Activated T-cell treated with anti-CD3 and anti-CD28 coated beads, Interleukin-2, amount 50 U/mL, for 1 hour (primary cell): ENCODE results near the gene KATNAL1.
"Not testable (repeated sequence)": the region's sequence is repeated elsewhere in the genome, so short reads cannot be mapped to it uniquely, and the experiment has no call there.

Experiments used
- DNase-seq: peaks from one replicate; pipeline ENCODE4 v3.0.0-alpha.2; 2020

KATNAL1 gene

GRCh38 chr13:30290812-30291436 lies 16.4 kb downstream of the KATNAL1 start:
- no peak for DNase-seq

- no peak for DNase-seq
These were observed 17.8 kb downstream of the KATNAL1 start for GRCh38 chr13:30289533-30289932.

- not testable (repeated sequence) for DNase-seq
These were observed 21.3 kb downstream of the KATNAL1 start for GRCh38 chr13:30286059-30286458.

GRCh38 chr13:30276178-30276577 lies 31.2 kb downstream of the KATNAL1 start:
- DNase-seq = no peak

GRCh38 chr13:30274083-30274482 lies 33.3 kb downstream of the KATNAL1 start:
- DNase-seq = no peak

- not testable (repeated sequence) for DNase-seq
These were observed 37.3 kb downstream of the KATNAL1 start for GRCh38 chr13:30270035-30270434.

GRCh38 chr13:30268673-30269072 lies 38.7 kb downstream of the KATNAL1 start:
- DNase-seq = no peak

- DNase-seq = no peak
These were observed 40.6 kb downstream of the KATNAL1 start for GRCh38 chr13:30266756-30267155.

- not testable (repeated sequence) for DNase-seq
These were observed 48.1 kb downstream of the KATNAL1 start for GRCh38 chr13:30259149-30259733.

GRCh38 chr13:30257468-30258099 lies 49.8 kb downstream of the KATNAL1 start:
- DNase-seq = no peak

- DNase-seq = no peak
These were observed 50.5 kb downstream of the KATNAL1 start for GRCh38 chr13:30256713-30257467.

- DNase-seq = no peak
These were observed 51.7 kb downstream of the KATNAL1 start for GRCh38 chr13:30255696-30256095.

- no peak for DNase-seq
These were observed 53.5 kb downstream of the KATNAL1 start for GRCh38 chr13:30253830-30254229.

GRCh38 chr13:30247406-30247805 lies 59.9 kb downstream of the KATNAL1 start:
- DNase-seq = no peak

GRCh38 chr13:30241532-30241931 lies 65.8 kb downstream of the KATNAL1 start:
- no peak for DNase-seq

GRCh38 chr13:30240608-30241007 lies 66.7 kb downstream of the KATNAL1 start:
- DNase-seq = no peak

- no peak for DNase-seq
These were observed 72.1 kb downstream of the KATNAL1 start for GRCh38 chr13:30235216-30235615.

GRCh38 chr13:30234619-30235162 lies 72.7 kb downstream of the KATNAL1 start:
- no peak for DNase-seq

GRCh38 chr13:30224732-30225131 lies 82.6 kb downstream of the KATNAL1 start:
- no peak for DNase-seq

- no peak for DNase-seq
These were observed 85.1 kb downstream of the KATNAL1 start for GRCh38 chr13:30222254-30222653.

- no peak for DNase-seq
These were observed 91.2 kb downstream of the KATNAL1 start for GRCh38 chr13:30216111-30216510.

GRCh38 chr13:30212256-30212655 lies 95.1 kb downstream of the KATNAL1 start:
- no peak for DNase-seq

- no peak for DNase-seq
These were observed 95.6 kb downstream of the KATNAL1 start for GRCh38 chr13:30211745-30212144.
